MCF 10A (cell line): ENCODE results near the gene PRDM2. TPM values are rescaled to one million over a fixed set of nuclear protein-coding genes. Genes with fewer than 3 reads are reported as not detected.

ENCODE experiments used
- BruUV-seq: library from RNA; stranded (reverse); fragments of 400-500 nt; replicated peaks from 2 replicates; lab custom pipeline; 2021; lab: Mats Ljungman, UMichigan
- CTCF ChIA-PET: fragments of 300-600 bp; sonication (Branson Sonifier 250); formaldehyde crosslinking; extraction: SDS; loops from one replicate; lab custom pipeline; 2021; ENCODE audit warnings: antibody characterized with exemption, inconsistent platforms; lab: Yijun Ruan, JAX
- POLR2A ChIA-PET: fragments of 300-600, 350-650 bp; sonication (Branson Sonifier 250); formaldehyde crosslinking; extraction: SDS; loops from one replicate; lab custom pipeline; 2020; ENCODE audit warnings: antibody characterized with exemption, inconsistent platforms; lab: Yijun Ruan, JAX
- DNase-seq: peaks from one replicate; pipeline ENCODE4 v3.0.0-alpha.2; 2018; ENCODE audit not compliant: unreplicated experiment
- H3K27ac Mint-ChIP-seq: one replicate; pipeline ENCODE4 v1.8.0; 2022; ENCODE audit warnings: mild to moderate bottlenecking, low read depth, mixed read lengths; ENCODE audit not compliant: unreplicated experiment
- H3K27me3 Mint-ChIP-seq: one replicate; pipeline ENCODE4 v1.8.0; 2022; ENCODE audit warnings: mixed read lengths; ENCODE audit not compliant: insufficient read depth, unreplicated experiment
- H3K36me3 Mint-ChIP-seq: one replicate; pipeline ENCODE4 v1.8.0; 2022; ENCODE audit warnings: mild to moderate bottlenecking, moderate library complexity, mixed read lengths; ENCODE audit not compliant: insufficient read depth, unreplicated experiment
- H3K4me1 Mint-ChIP-seq: one replicate; pipeline ENCODE4 v1.8.0; 2022; ENCODE audit warnings: mixed read lengths; ENCODE audit not compliant: insufficient read depth, unreplicated experiment
- H3K4me3 Mint-ChIP-seq: one replicate; pipeline ENCODE4 v1.8.0; 2022; ENCODE audit warnings: mild to moderate bottlenecking, moderate library complexity, mixed read lengths; ENCODE audit not compliant: unreplicated experiment
- H3K9me3 Mint-ChIP-seq: one replicate; pipeline ENCODE4 v1.8.0; 2022; ENCODE audit warnings: mixed read lengths; ENCODE audit not compliant: unreplicated experiment
- CTCF ChIP-seq: fragments of 200-600 bp; IDR thresholded peaks from one replicate; pipeline ENCODE4 v1.8.0; 2022; ENCODE audit warnings: antibody characterized with exemption, mild to moderate bottlenecking; ENCODE audit not compliant: unreplicated experiment
- intact Hi-C: fragments of 100-400 bp; cut with micrococcal nuclease; formaldehyde crosslinking; loops from 2 replicates; pipeline ENCODE4 v1.14.1; 2022
- total RNA-seq: library from RNA; stranded (reverse); gene quantifications from 2 replicates; pipeline ENCODE4 v1.2.3, GENCODE V29; 2022

The PRDM2 gene
- total RNA-seq, 1 experiment from 2014 or later, result 26.6 TPM

DNA sequence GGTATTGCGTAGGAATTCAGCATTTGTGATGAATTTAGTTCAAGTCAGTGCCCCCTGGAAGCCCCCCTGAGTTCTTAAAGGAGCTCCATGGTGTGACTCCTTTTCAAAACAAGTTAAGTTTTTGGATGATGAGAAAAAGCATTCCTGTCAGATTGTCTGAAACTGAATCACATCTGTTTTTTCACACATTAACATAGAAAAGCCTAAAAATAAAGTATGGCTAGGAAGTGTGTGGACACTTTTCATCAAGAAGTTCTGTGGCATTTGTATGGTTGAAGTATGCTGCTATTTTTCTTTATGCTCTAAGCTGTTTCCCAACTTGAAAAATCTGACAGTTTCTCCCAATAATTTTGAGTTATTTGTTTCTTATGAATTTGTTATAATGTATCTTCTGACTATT is 33.7 kb downstream of the PRDM2 start:
- no peak overlapping the region for H3K27ac Mint-ChIP-seq
- H3K4me3 Mint-ChIP-seq, result no peak overlapping the region
- TF ChIP-seq CTCF, result no peak
- no peaks in the 10 kb centered on the region for H3K9me3 Mint-ChIP-seq
- ChIA-PET CTCF (interaction anchor here (1.6 kb wide), 1 partner anchor 8 kb away, joined by 9 read pairs; no protein-coding TSS in a partner anchor), POLR2A (no interaction called here)
- BruUV-seq, result no TSS peak
- H3K36me3 Mint-ChIP-seq, result no peaks in the 10 kb centered on the region
- DNase-seq, result no peak
- intact Hi-C loops, result no loop called here
- H3K27me3 Mint-ChIP-seq, result no peaks in the 10 kb centered on the region
- H3K4me1 Mint-ChIP-seq, result peaks cover 9% of the 10 kb centered on the region

DNA sequence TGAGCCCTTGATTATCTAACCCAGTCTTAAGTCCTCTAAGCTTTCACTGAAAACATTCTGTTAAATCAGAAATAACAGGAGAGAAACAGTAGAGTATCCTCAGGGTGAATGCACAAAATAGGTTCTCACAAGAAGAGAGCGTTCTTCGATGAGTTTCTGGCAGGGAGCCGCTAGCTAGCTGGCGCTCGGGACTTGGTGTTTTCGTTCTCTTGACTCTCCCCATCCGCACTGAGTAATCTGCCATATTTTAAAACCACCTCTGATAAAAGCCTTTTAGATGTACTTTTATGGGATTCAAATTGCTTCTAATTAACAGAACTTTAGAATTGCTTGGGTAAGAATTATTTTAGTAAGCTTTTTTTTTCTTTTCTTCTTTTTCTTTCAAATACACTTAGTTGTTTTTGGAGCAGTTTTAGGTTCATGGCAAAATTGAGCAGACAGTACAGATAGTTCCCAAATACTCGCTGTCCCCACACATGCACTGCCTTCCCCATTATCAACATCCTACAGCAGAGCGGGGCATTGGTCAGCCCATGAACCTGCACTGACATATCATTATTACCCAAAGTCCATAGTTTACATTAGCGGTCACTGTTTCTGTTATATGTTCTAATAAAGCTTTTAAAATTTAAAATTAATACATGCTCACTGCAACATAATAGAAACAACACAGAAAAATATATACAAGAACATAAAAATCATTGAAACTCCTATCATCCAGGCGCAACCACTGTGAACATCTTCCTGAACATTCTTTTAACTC is 35.4 kb downstream of the PRDM2 start:
- H3K36me3 Mint-ChIP-seq, result no peaks in the 10 kb centered on the region
- POLR2A ChIA-PET, result interaction anchor here (1.0 kb wide), 1 partner anchor 10 kb away, joined by 4 read pairs; no protein-coding TSS in a partner anchor
- no TSS peak for BruUV-seq
- CTCF ChIA-PET, result interaction anchor here (1.6 kb wide), 1 partner anchor 10 kb away, joined by 9 read pairs; no protein-coding TSS in a partner anchor
- intact Hi-C loops, result no loop called here
- H3K4me1 Mint-ChIP-seq, result peaks cover 9% of the 10 kb centered on the region
- DNase-seq, result no peak
- H3K4me3 Mint-ChIP-seq, result no peak overlapping the region
- H3K9me3 Mint-ChIP-seq, result no peaks in the 10 kb centered on the region
- no peak overlapping the region for H3K27ac Mint-ChIP-seq
- no peak for TF ChIP-seq CTCF
- no peaks in the 10 kb centered on the region for H3K27me3 Mint-ChIP-seq

- CTCF ChIA-PET, result interaction anchor here (0.5 to 2.0 kb wide), 2 partner anchors 11 to 29 kb away, joined by 5 read pairs; no protein-coding TSS in a partner anchor
These were observed 37.4 kb downstream of the PRDM2 start for GRCh38 chr1:13737398-13737797.

More at GRCh38 chr1:13737398-13737797, 37.4 kb downstream of the PRDM2 start:
- TF ChIP-seq CTCF, result no peak
- H3K27me3 Mint-ChIP-seq, result no peaks in the 10 kb centered on the region
- intact Hi-C loops, result no loop called here
- H3K36me3 Mint-ChIP-seq, result no peaks in the 10 kb centered on the region
- no peak overlapping the region for H3K4me3 Mint-ChIP-seq
- POLR2A ChIA-PET, result interaction anchor here (1.1 to 1.3 kb wide), 2 partner anchors 12 to 14 kb away, joined by 3 to 4 read pairs; no protein-coding TSS in a partner anchor
- H3K27ac Mint-ChIP-seq, result no peak overlapping the region
- no peak for DNase-seq
- no peaks in the 10 kb centered on the region for H3K4me1 Mint-ChIP-seq
- no peaks in the 10 kb centered on the region for H3K9me3 Mint-ChIP-seq
- BruUV-seq, result no TSS peak
